ENCODE data around the gene FASN.

GRCh38 chr17:82108496-82108945 lies 10.5 kb upstream of the FASN start:
- TF ChIP-seq CTCF (IDR thresholded peaks at IDR 0.05) (no peak), ZFX (IDR thresholded peaks at IDR 0.05; ENCODE audit: borderline replicate concordance) (no peak)
